Endodermal cell (in vitro differentiated cells): ENCODE data around the gene MRPL44. TPM values are rescaled to one million over a fixed set of nuclear protein-coding genes. Genes with fewer than 3 reads are reported as not detected.

Experiments used
- DNase-seq: peaks from one replicate; pipeline ENCODE4 v3.0.0-alpha.2; 2017
- H3K27ac ChIP-seq: 2 replicates; pipeline ENCODE4 v1.5.1; 2013; ENCODE audit warnings: mild to moderate bottlenecking, low read depth, low read length, moderate library complexity
- H3K27me3 ChIP-seq: 2 replicates; pipeline ENCODE4 v1.6.1; 2013; ENCODE audit warnings: mild to moderate bottlenecking, low read length, moderate library complexity; ENCODE audit not compliant: insufficient read depth, control insufficient read depth, poor library complexity, severe bottlenecking
- H3K36me3 ChIP-seq: 2 replicates; pipeline ENCODE4 v1.7.0; 2013; ENCODE audit warnings: mild to moderate bottlenecking, low read length, moderate library complexity; ENCODE audit not compliant: control insufficient read depth, insufficient read depth
- H3K4me1 ChIP-seq: one replicate; pipeline ENCODE4 v1.7.0; 2013; ENCODE audit warnings: low read length; ENCODE audit not compliant: control insufficient read depth, insufficient read depth
- H3K4me3 ChIP-seq: 2 replicates; pipeline ENCODE4 v1.5.1; 2013; ENCODE audit warnings: mild to moderate bottlenecking, low read length, moderate library complexity
- H3K9ac ChIP-seq: 2 replicates; pipeline ENCODE4 v1.6.1; 2013; ENCODE audit warnings: mild to moderate bottlenecking, low read length, moderate library complexity; ENCODE audit not compliant: poor library complexity, severe bottlenecking; ENCODE audit errors: extremely low read depth
- H3K9me3 ChIP-seq: 2 replicates; pipeline ENCODE4 v1.6.1; 2013; ENCODE audit warnings: mild to moderate bottlenecking, low read length, moderate library complexity; ENCODE audit not compliant: control insufficient read depth
- H3K27ac Mint-ChIP-seq: 2 replicates; pipeline ENCODE4 v1.8.0; 2020; ENCODE audit warnings: mixed read lengths
- H3K27me3 Mint-ChIP-seq: 2 replicates; pipeline ENCODE4 v1.8.0; 2021; ENCODE audit warnings: mild to moderate bottlenecking, mixed read lengths; ENCODE audit not compliant: insufficient read depth
- H3K36me3 Mint-ChIP-seq: 2 replicates; pipeline ENCODE4 v1.8.0; 2020; ENCODE audit warnings: low read depth, mixed read lengths
- H3K4me1 Mint-ChIP-seq: 2 replicates; pipeline ENCODE4 v1.8.0; 2020; ENCODE audit warnings: mixed read lengths
- H3K4me3 Mint-ChIP-seq: 2 replicates; pipeline ENCODE4 v1.8.0; 2020; ENCODE audit warnings: mild to moderate bottlenecking, moderate library complexity, mixed read lengths
- H3K9me3 Mint-ChIP-seq: 2 replicates; pipeline ENCODE4 v1.8.0; 2020; ENCODE audit warnings: mild to moderate bottlenecking, mixed read lengths
- WGBS, 2 experiments: methylation state at CpG; one replicate each; pipeline versions ENCODE4 v1.1.5 to v1.1.7; 2013; ENCODE audit warnings: missing lambda C conversion rate in 2 of 2, mixed read lengths in 1 of 2; ENCODE audit not compliant: insufficient coverage in 1 of 2, insufficient read length in 1 of 2; 5-methylcytosine and 5-hydroxymethylcytosine counted together
- total RNA-seq, 2 donors: library from RNA; stranded (reverse); fragmentation: NEBNext Ultra II Directional in 1 of 2; extraction: Animal tissue kit (Norgen Biotek cat#: 25700) in 1 of 2; gene quantifications; 2 replicates in 1 of 2; 3 replicates in 1 of 2; pipeline ENCODE4 v1.2.1, GENCODE V29; 2021
- TF ChIP-seq, protein P1 (sequence below): fragments of 200-600 bp; sonication (generic); conservative IDR thresholded peaks from 2 replicates; pipeline ENCODE4 v1.5.0; 2021; ENCODE audit warnings: antibody characterized with exemption, mild to moderate bottlenecking

MRPL44 gene
- total RNA-seq, 2 donors from 2014 or later: 38.7 to 43.4 TPM

DNA sequence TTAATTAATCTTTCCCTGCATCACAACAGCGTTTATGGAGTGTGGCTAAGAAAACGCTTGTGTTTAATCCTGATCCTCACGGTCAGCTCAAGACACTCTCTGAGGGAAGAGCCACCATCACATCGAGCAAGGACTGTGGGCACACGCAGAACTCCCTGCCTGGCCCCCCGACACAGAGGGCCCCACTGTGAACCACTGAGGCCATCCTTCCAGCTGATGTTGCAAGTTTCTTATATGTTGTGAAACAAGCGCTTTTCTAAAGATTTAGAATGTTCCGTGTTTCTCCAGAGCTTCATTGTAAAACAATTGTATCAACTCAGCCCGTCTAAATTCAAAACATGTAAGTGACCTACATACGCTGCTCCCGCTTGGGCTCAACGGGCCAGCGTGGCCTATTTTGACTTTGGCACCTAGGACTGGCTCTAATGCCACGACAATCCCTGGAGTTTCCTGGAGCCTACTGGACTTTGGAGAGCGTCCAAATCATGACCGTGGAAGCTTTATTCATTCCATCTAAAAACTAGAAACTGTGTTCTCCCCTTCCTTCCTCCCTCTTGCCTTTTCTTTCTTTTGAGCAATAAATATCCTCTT lies 46.9 kb downstream of the MRPL44 start:
- no peaks in the 10 kb centered on the region for H3K27me3 Mint-ChIP-seq

GRCh38 chr2:224008702-224009261 lies 51.5 kb downstream of the MRPL44 start:
- peaks cover 35% of the 10 kb centered on the region for H3K4me1 Mint-ChIP-seq
- H3K27me3 ChIP-seq: no peaks in the 10 kb centered on the region
- no peak overlapping the region for H3K9ac ChIP-seq
- peaks cover 14% of the 10 kb centered on the region for H3K36me3 Mint-ChIP-seq
- TF ChIP-seq, protein P1, sequence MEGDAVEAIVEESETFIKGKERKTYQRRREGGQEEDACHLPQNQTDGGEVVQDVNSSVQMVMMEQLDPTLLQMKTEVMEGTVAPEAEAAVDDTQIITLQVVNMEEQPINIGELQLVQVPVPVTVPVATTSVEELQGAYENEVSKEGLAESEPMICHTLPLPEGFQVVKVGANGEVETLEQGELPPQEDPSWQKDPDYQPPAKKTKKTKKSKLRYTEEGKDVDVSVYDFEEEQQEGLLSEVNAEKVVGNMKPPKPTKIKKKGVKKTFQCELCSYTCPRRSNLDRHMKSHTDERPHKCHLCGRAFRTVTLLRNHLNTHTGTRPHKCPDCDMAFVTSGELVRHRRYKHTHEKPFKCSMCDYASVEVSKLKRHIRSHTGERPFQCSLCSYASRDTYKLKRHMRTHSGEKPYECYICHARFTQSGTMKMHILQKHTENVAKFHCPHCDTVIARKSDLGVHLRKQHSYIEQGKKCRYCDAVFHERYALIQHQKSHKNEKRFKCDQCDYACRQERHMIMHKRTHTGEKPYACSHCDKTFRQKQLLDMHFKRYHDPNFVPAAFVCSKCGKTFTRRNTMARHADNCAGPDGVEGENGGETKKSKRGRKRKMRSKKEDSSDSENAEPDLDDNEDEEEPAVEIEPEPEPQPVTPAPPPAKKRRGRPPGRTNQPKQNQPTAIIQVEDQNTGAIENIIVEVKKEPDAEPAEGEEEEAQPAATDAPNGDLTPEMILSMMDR: no peak
- H3K27ac Mint-ChIP-seq: peak overlapping the region; percentile 81
- H3K27me3 Mint-ChIP-seq: no peaks in the 10 kb centered on the region
- H3K9me3 Mint-ChIP-seq: no peaks in the 10 kb centered on the region
- no peak overlapping the region for H3K4me3 Mint-ChIP-seq
- peaks cover 8% of the 10 kb centered on the region for H3K4me1 ChIP-seq
- H3K27ac ChIP-seq: no peak overlapping the region
- H3K4me3 ChIP-seq: no peak overlapping the region
- no peaks in the 10 kb centered on the region for H3K9me3 ChIP-seq
- DNase-seq: peak; percentile 80
- WGBS, 2 experiments: 64 to 69% methylated on average over 12 of the region's 12 CpGs
- H3K36me3 ChIP-seq: peaks cover 81% of the 10 kb centered on the region

More for the DNA sequence above, 46.9 kb downstream of the MRPL44 start:
- H3K9ac ChIP-seq: no peak overlapping the region
- H3K4me3 Mint-ChIP-seq: no peak overlapping the region
- no peaks in the 10 kb centered on the region for H3K9me3 Mint-ChIP-seq
- H3K4me1 ChIP-seq: no peaks in the 10 kb centered on the region
- DNase-seq: no peak
- peaks cover 77% of the 10 kb centered on the region for H3K36me3 ChIP-seq
- TF ChIP-seq, protein P1: no peak
- 89 to 90% methylated on average over 13 to 16 of the region's 16 CpGs for WGBS, 2 experiments
- H3K4me3 ChIP-seq: no peak overlapping the region
- H3K9me3 ChIP-seq: no peaks in the 10 kb centered on the region
- peaks cover 36% of the 10 kb centered on the region for H3K36me3 Mint-ChIP-seq
- peak overlapping the region; percentile 72 for H3K27ac Mint-ChIP-seq
- H3K4me1 Mint-ChIP-seq: peaks cover 14% of the 10 kb centered on the region
- H3K27me3 ChIP-seq: no peaks in the 10 kb centered on the region
- H3K27ac ChIP-seq: no peak overlapping the region

DNA sequence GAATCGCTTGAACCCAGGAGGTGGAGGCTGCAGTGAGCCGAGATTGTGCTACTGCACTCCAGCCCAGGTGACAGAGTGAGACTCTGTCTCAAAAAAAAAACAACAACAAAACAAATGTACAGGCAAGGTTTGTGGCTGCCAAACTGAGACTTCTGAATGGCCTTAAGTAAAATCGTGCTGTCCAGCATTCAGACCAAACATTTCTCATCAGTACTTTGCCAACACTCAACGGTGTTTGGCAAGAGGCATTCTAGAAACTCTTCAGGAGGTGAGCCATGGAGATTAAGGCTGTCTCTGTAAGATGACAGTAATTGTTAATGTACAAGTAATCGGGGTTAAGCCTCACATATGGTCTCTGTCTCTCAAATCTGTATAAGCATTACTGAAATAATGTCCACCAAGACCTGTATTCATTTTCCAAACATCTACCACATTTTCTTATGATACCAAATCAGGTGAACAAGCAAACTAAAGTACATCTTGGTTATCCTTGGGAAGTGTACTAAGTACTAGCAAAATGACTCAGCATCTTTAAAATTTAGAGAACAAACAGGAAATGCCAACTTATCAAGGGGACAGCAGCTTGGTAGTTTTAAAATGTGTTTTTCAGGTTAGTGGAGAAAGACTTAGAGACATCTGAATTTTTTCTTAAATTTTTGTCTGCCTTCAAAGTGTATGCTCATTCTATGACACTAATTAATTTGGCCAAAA lies 52.5 kb downstream of the MRPL44 start:
- TF ChIP-seq, protein P1: no peak
- no peak for DNase-seq
- Histone ChIP-seq H3K9ac (no peak overlapping the region), H3K27ac (no peak overlapping the region), H3K4me1 (peaks cover 8% of the 10 kb centered on the region), H3K4me3 (no peak overlapping the region), H3K9me3 (no peaks in the 10 kb centered on the region), H3K27me3 (no peaks in the 10 kb centered on the region), H3K36me3 (peaks cover 81% of the 10 kb centered on the region)
- Mint-ChIP-seq H3K4me3 (no peak overlapping the region), H3K36me3 (peaks cover 14% of the 10 kb centered on the region), H3K27ac (peak overlapping the region; percentile 81), H3K9me3 (no peaks in the 10 kb centered on the region), H3K4me1 (peaks cover 35% of the 10 kb centered on the region), H3K27me3 (no peaks in the 10 kb centered on the region)
- 85 to 90% methylated on average over 2 to 5 of the region's 5 CpGs for WGBS, 2 experiments
